ENCODE measurements around the gene HAGH. TPM values are rescaled to one million over a fixed set of nuclear protein-coding genes. Genes with fewer than 3 reads are reported as not detected.

HAGH gene
- total RNA-seq, 1 donor from 2014 or later: 87.3 TPM

GRCh38 chr16:1831186-1832075, 4.8 kb upstream of the HAGH start:
- no peak for TF ChIP-seq CTCF (conservative IDR thresholded peaks at IDR 0.05; ENCODE audit: low read depth, low read length)
- no peak for DNase-seq (ENCODE audit: low read depth)
- H3K4me3 ChIP-seq (ENCODE audit: low read depth, low read length): no peak overlapping the region

GRCh38 chr16:1830213-1830612, 3.6 kb upstream of the HAGH start:
- no peak for TF ChIP-seq CTCF (conservative IDR thresholded peaks at IDR 0.05; ENCODE audit: low read depth, low read length)
- peak; percentile 50 for DNase-seq (ENCODE audit: low read depth)
- peak overlapping the region; percentile 84 for H3K4me3 ChIP-seq (ENCODE audit: low read depth, low read length)

GRCh38 chr16:1828645-1829410, 2.2 kb upstream of the HAGH start:
- DNase-seq (ENCODE audit: low read depth): peak; percentile 48
- TF ChIP-seq CTCF (conservative IDR thresholded peaks at IDR 0.05; ENCODE audit: low read depth, low read length): no peak
- H3K4me3 ChIP-seq (ENCODE audit: low read depth, low read length): peak overlapping the region; percentile 84

- TF ChIP-seq CTCF (conservative IDR thresholded peaks at IDR 0.05; ENCODE audit: low read depth, low read length): no peak
- no peak for DNase-seq (ENCODE audit: low read depth)
These were observed 548 bp downstream of the HAGH start for GRCh38 chr16:1825864-1826690.

GRCh38 chr16:1825381-1825863, 1.2 kb downstream of the HAGH start:
- no peak for TF ChIP-seq CTCF (conservative IDR thresholded peaks at IDR 0.05; ENCODE audit: low read depth, low read length)
- DNase-seq (ENCODE audit: low read depth): no peak
- H3K4me3 ChIP-seq (ENCODE audit: low read depth, low read length): peak overlapping the region; percentile 84

More at GRCh38 chr16:1825864-1826690, 548 bp downstream of the HAGH start:
- peak overlapping the region; percentile 84 for H3K4me3 ChIP-seq (ENCODE audit: low read depth, low read length)

GRCh38 chr16:1823821-1824220, 2.8 kb downstream of the HAGH start:
- no peak overlapping the region for H3K4me3 ChIP-seq (ENCODE audit: low read depth, low read length)
- no peak for DNase-seq (ENCODE audit: low read depth)
- TF ChIP-seq CTCF (conservative IDR thresholded peaks at IDR 0.05; ENCODE audit: low read depth, low read length): peak; percentile 59
